Gastroesophageal sphincter (tissue), 4 donors: ENCODE measurements around the gene CD19. TPM values are rescaled to one million over a fixed set of nuclear protein-coding genes. Genes with fewer than 3 reads are reported as not detected.

Experiments
- ATAC-seq: fragments of 150-250 bp; one replicate; pipeline ENCODE4 v1.9.1; 2016; ENCODE audit warnings: mild to moderate bottlenecking, moderate library complexity
- H3K27ac ChIP-seq, 4 donors: fragments of 200-600 bp; sonication (generic) in 3 of 4; 1 replicate in 3 of 4; 2 replicates in 1 of 4; pipeline ENCODE4 v1.5.1; 2016 to 2019
- H3K27me3 ChIP-seq: fragments of 200-600 bp; sonication (generic); one replicate; pipeline ENCODE4 v1.5.1; 2019
- H3K36me3 ChIP-seq, 2 donors: fragments of 200-600 bp; sonication (generic); one replicate each; pipeline ENCODE4 v1.5.1; 2019; ENCODE audit warnings: control low read depth in 1 of 2
- H3K4me1 ChIP-seq, 3 donors: fragments of 200-600 bp; sonication (generic); 1 replicate in 2 of 3; 2 replicates in 1 of 3; pipeline ENCODE4 v1.5.1; 2016 to 2019; ENCODE audit warnings: control low read depth in 2 of 3
- H3K4me3 ChIP-seq, 2 donors: fragments of 200-600 bp; sonication (generic); one replicate each; pipeline ENCODE4 v1.5.1; 2019; ENCODE audit warnings: mild to moderate bottlenecking in 1 of 2, moderate library complexity in 1 of 2
- H3K9me3 ChIP-seq, 3 donors: fragments of 200-600 bp; sonication (generic); one replicate each; pipeline ENCODE4 v1.5.1; 2017 to 2019; ENCODE audit warnings: control low read depth in 2 of 3
- CTCF ChIP-seq, 4 experiments: fragments of 200-600 bp in 2 of 4; fragments of 450-650 bp in 2 of 4; sonication (generic) in 1 of 4; IDR thresholded peaks; one replicate each; pipeline ENCODE4 v1.5.1; 2017 to 2019; ENCODE audit warnings: antibody characterized with exemption in 4 of 4, mild to moderate bottlenecking in 2 of 4, moderate library complexity in 2 of 4
- EP300 ChIP-seq: sonication (generic); formaldehyde crosslinking; IDR thresholded peaks from one replicate; pipeline ENCODE4 v1.6.1; 2017; ENCODE audit warnings: antibody characterized with exemption, mild to moderate bottlenecking
- POLR2A ChIP-seq, 2 donors: fragments of 450-650 bp; IDR thresholded peaks; one replicate each; pipeline ENCODE4 v1.6.1; 2017; ENCODE audit warnings: antibody characterized with exemption in 2 of 2, mild to moderate bottlenecking in 2 of 2, moderate library complexity in 1 of 2
- POLR2AphosphoS5 ChIP-seq: sonication (generic); formaldehyde crosslinking; IDR thresholded peaks from one replicate; pipeline ENCODE4 v1.6.1; 2017; ENCODE audit warnings: antibody characterized with exemption
- WGBS, 2 donors: methylation state at CpG; one replicate each; pipeline ENCODE4 v1.1.5; 2018; ENCODE audit warnings: low coverage in 1 of 2; 5-methylcytosine and 5-hydroxymethylcytosine counted together
- total RNA-seq, 4 donors: library from RNA; depleted of rRNA; stranded (reverse); fragments of >200 nt; gene quantifications; one replicate each; pipeline ENCODE4 v1.1.0, GENCODE V29; 2016

Gene CD19
- not detected for total RNA-seq

GRCh38 chr16:28931801-28932225 is at the start of gene CD19:
CD19 (plus strand) TSS chr16:28931971; CDS start chr16:28932001, 30 bp downstream.
- no peak for ATAC-seq
- 84% methylated on average over 7 of the region's 10 CpGs; no CpG with 5 or more reads in 1 of the 2 donors for WGBS, 2 donors
- Histone ChIP-seq H3K9me3 (no peaks in the 10 kb centered on the region), H3K36me3 (no peaks in the 10 kb centered on the region), H3K27ac (no peak within 1 kb of the TSS), H3K27me3 (peaks cover 7% of the 10 kb centered on the region), H3K4me3 (no peak within 1 kb of the TSS), H3K4me1 (peaks cover 0 to 10% (median 0%) of the 10 kb centered on the region in 3 donors)
- no peak for TF ChIP-seq POLR2AphosphoS5
- no peak for TF ChIP-seq CTCF (IDR thresholded peaks at IDR 0.05)
- TF ChIP-seq POLR2A (IDR thresholded peaks at IDR 0.05) = no peak
- TF ChIP-seq EP300 = no peak

- no peak for TF ChIP-seq POLR2A (IDR thresholded peaks at IDR 0.05)
- no peak for TF ChIP-seq EP300
- no peak for TF ChIP-seq POLR2AphosphoS5
- no peak for TF ChIP-seq CTCF (IDR thresholded peaks at IDR 0.05)
- no peak for ATAC-seq
- H3K4me1 ChIP-seq = peaks cover 0 to 18% (median 12%) of the 10 kb centered on the region in 3 donors
- no peaks in the 10 kb centered on the region for H3K9me3 ChIP-seq
- no peak overlapping the region for H3K27ac ChIP-seq
- no peaks in the 10 kb centered on the region for H3K36me3 ChIP-seq
- no peak overlapping the region for H3K4me3 ChIP-seq
- H3K27me3 ChIP-seq = peaks cover 36% of the 10 kb centered on the region
- WGBS, 2 donors = 40 to 50% methylated on average over 1 to 2 of the region's 24 CpGs
Observed at GRCh38 chr16:28882551-28883160, 49.1 kb upstream of the CD19 start.

- WGBS, 2 donors = 59 to 85% methylated on average over 9 to 16 of the region's 25 CpGs
- TF ChIP-seq EP300 = no peak
- TF ChIP-seq POLR2A (IDR thresholded peaks at IDR 0.05) = no peak
- no peak for TF ChIP-seq CTCF (IDR thresholded peaks at IDR 0.05)
- TF ChIP-seq POLR2AphosphoS5 = no peak
- H3K4me1 ChIP-seq = peaks cover 0 to 18% (median 12%) of the 10 kb centered on the region in 3 donors
- H3K27me3 ChIP-seq = peaks cover 36% of the 10 kb centered on the region
- no peaks in the 10 kb centered on the region for H3K36me3 ChIP-seq
- ATAC-seq = no peak
- H3K4me3 ChIP-seq = no peak overlapping the region
- no peak overlapping the region for H3K27ac ChIP-seq
- H3K9me3 ChIP-seq = no peaks in the 10 kb centered on the region
Observed at GRCh38 chr16:28883221-28883996, 48.4 kb upstream of the CD19 start.

- H3K4me1 ChIP-seq = peaks cover 0 to 15% (median 11%) of the 10 kb centered on the region in 3 donors
- WGBS, 2 donors = 80 to 100% methylated on average over 1 of the region's 6 CpGs
- peaks cover 36% of the 10 kb centered on the region for H3K27me3 ChIP-seq
- no peak for ATAC-seq
- no peak overlapping the region for H3K27ac ChIP-seq
- no peak for TF ChIP-seq CTCF (IDR thresholded peaks at IDR 0.05)
- no peak for TF ChIP-seq EP300
- no peak for TF ChIP-seq POLR2A (IDR thresholded peaks at IDR 0.05)
- no peak for TF ChIP-seq POLR2AphosphoS5
- H3K36me3 ChIP-seq = no peaks in the 10 kb centered on the region
- no peak overlapping the region for H3K4me3 ChIP-seq
- no peaks in the 10 kb centered on the region for H3K9me3 ChIP-seq
Observed at GRCh38 chr16:28884045-28884444, 47.7 kb upstream of the CD19 start.
